Lower lobe of right lung (tissue), 2 donors: ENCODE data around the gene FBXW7. TPM values are rescaled to one million over a fixed set of nuclear protein-coding genes. Genes with fewer than 3 reads are reported as not detected.

Source experiments
- ATAC-seq, 2 donors: fragments of 200-7000 bp; cut with Tn5 transposase; one replicate each; pipeline ENCODE4 v1.9.1; 2020 to 2022; ENCODE audit warnings: mild to moderate bottlenecking in 2 of 2, moderate library complexity in 2 of 2
- DNase-seq: peaks from one replicate; pipeline ENCODE4 v3.0.0-alpha.2; 2020
- H3K27ac ChIP-seq: fragments of 200-600 bp; one replicate; pipeline ENCODE4 v1.8.0; 2022
- H3K27me3 ChIP-seq: fragments of 200-600 bp; one replicate; pipeline ENCODE4 v1.8.0; 2022; ENCODE audit warnings: low read depth
- H3K36me3 ChIP-seq: fragments of 200-600 bp; one replicate; pipeline ENCODE4 v1.8.0; 2022; ENCODE audit warnings: mild to moderate bottlenecking
- H3K4me1 ChIP-seq: fragments of 200-600 bp; one replicate; pipeline ENCODE4 v1.8.0; 2022
- H3K4me3 ChIP-seq: fragments of 200-600 bp; one replicate; pipeline ENCODE4 v1.8.0; 2022; ENCODE audit warnings: mild to moderate bottlenecking
- H3K9me3 ChIP-seq: fragments of 200-600 bp; one replicate; pipeline ENCODE4 v1.8.0; 2022
- intact Hi-C: fragments of 100-400 bp; cut with DNase I; formaldehyde crosslinking; loops from one replicate; pipeline ENCODE4 v1.11.0; 2022
- total RNA-seq: library from RNA; stranded (reverse); fragmentation: NEBNext Ultra II Directional; extraction: Animal tissue kit (Norgen Biotek cat#: 25700); gene quantifications from one replicate; pipeline ENCODE4 v1.2.1, GENCODE V29; 2021
- TF ChIP-seq, protein P1 (sequence below): fragments of 200-600 bp; IDR thresholded peaks from one replicate; pipeline ENCODE4 v1.8.0; 2022; ENCODE audit warnings: antibody characterized with exemption, mild to moderate bottlenecking
- donor health status: DM: no; HTN: yes; CAD: no; lungs with severe emphysema.

The FBXW7 gene
- total RNA-seq, 1 donor from 2014 or later, result 39.6 TPM

DNA sequence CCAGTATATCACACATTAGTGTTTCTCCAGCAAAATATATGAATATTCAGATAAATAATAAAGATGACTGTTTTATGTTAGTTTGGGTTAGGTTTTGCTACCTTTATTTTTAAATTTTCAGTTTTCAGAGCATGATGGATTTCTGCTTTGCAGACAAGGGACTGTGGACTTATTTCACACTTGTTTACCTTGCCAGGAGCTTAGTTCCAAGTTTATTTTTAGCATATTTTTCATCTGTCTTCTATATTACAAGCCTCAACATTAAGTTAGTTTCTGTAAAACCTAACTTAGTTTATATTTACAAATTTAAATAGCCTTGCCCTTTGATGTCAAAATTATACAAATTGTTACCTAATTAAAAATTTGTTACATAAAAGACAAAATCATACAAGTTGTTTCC, 163.4 kb downstream of the FBXW7 start:
- no peaks in the 10 kb centered on the region for H3K9me3 ChIP-seq
- H3K27ac ChIP-seq, result no peak overlapping the region
- no peaks in the 10 kb centered on the region for H3K27me3 ChIP-seq
- DNase-seq, result no peak
- intact Hi-C loops, result no loop called here
- H3K4me3 ChIP-seq, result no peak overlapping the region
- no peaks in the 10 kb centered on the region for H3K4me1 ChIP-seq
- no peaks in the 10 kb centered on the region for H3K36me3 ChIP-seq
- TF ChIP-seq, protein P1, sequence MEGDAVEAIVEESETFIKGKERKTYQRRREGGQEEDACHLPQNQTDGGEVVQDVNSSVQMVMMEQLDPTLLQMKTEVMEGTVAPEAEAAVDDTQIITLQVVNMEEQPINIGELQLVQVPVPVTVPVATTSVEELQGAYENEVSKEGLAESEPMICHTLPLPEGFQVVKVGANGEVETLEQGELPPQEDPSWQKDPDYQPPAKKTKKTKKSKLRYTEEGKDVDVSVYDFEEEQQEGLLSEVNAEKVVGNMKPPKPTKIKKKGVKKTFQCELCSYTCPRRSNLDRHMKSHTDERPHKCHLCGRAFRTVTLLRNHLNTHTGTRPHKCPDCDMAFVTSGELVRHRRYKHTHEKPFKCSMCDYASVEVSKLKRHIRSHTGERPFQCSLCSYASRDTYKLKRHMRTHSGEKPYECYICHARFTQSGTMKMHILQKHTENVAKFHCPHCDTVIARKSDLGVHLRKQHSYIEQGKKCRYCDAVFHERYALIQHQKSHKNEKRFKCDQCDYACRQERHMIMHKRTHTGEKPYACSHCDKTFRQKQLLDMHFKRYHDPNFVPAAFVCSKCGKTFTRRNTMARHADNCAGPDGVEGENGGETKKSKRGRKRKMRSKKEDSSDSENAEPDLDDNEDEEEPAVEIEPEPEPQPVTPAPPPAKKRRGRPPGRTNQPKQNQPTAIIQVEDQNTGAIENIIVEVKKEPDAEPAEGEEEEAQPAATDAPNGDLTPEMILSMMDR, result no peak
- no peak for ATAC-seq

DNA sequence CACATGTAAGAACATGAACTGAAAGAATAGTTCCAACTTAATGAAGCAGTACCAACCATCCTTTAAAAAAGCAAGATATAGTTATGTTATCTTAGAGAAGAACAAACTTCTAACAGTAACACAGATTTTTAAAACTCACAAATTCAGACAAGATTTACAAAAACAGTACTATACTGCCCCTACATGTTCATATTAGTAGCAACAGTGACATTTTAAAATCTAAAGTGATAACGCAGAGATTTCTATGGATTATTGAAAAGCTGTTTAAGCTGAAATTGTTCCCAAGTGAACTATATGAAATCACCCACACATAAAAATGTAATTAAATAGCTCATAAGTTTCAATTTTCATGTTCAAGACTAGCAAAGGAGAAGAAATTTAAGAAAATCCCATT, 166.0 kb downstream of the FBXW7 start:
- H3K27ac ChIP-seq, result no peak overlapping the region
- H3K27me3 ChIP-seq, result no peaks in the 10 kb centered on the region
- no peaks in the 10 kb centered on the region for H3K9me3 ChIP-seq
- H3K4me1 ChIP-seq, result no peaks in the 10 kb centered on the region
- TF ChIP-seq, protein P1, result peak; percentile 34
- no peaks in the 10 kb centered on the region for H3K36me3 ChIP-seq
- intact Hi-C loops, result no loop called here
- DNase-seq (no peak), ATAC-seq (no peak)
- no peak overlapping the region for H3K4me3 ChIP-seq

DNA sequence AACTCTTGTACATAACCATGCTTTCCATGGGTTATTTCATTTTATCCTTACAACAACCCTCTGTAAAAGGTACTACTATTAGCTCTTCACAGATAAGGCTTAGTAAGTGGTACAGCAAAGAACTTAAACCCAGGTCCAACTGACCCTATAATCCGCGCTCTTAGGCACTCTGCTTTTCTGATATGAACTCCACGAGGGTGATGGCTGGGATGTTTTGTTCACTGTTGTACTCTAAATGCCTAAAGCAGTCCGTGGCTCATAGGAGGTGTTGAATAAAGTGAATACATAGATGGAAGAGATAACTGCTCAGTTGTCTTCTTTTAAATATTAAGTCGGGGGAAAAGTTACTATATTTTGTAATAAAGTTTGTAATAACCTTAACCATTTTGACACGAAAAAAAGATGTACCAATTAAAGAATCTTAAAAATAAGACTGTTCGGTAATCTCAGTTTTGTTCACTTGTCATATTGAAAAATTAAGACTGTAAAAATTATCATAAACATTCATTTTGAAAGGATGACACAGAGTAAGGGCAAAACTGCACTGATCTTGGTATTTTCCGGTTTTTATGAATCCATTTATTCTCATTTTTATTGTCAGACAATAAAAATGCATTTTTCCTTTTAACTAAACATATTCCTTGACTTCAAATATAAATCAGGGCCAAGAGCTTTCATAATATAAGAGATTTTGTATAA, 166.5 kb downstream of the FBXW7 start:
- no peak for ATAC-seq
- intact Hi-C loops, result no loop called here

DNA sequence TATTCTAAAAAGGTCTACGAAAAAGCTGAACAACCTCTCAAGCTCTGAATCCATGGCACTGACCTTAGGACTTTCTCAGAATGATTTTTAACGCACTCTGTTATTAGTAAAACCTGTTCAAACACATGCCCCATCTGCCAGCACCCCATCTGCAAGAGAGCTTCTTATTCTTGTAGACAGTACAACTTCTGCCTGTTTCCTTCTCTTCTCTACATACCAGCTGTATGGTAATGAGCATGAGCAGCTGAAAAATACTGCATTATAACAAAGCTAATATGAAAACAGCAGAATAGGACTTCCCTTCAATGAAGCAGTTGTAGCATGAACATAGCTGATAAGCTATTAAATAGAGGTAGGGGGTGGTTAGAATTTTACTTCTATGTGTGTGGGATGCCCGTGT, 167.9 kb downstream of the FBXW7 start:
- H3K36me3 ChIP-seq, result no peaks in the 10 kb centered on the region
- H3K9me3 ChIP-seq, result no peaks in the 10 kb centered on the region
- no peaks in the 10 kb centered on the region for H3K4me1 ChIP-seq
- intact Hi-C loops, result no loop called here
- ATAC-seq, result no peak
- TF ChIP-seq, protein P1, result no peak
- DNase-seq, result no peak
- H3K27ac ChIP-seq, result no peak overlapping the region
- no peaks in the 10 kb centered on the region for H3K27me3 ChIP-seq
- H3K4me3 ChIP-seq, result no peak overlapping the region

More for the DNA sequence above, 166.5 kb downstream of the FBXW7 start:
- Histone ChIP-seq H3K36me3 (no peaks in the 10 kb centered on the region), H3K27ac (no peak overlapping the region), H3K4me1 (no peaks in the 10 kb centered on the region), H3K9me3 (no peaks in the 10 kb centered on the region), H3K27me3 (no peaks in the 10 kb centered on the region), H3K4me3 (no peak overlapping the region)
- TF ChIP-seq, protein P1, result no peak
- no peak for DNase-seq

DNA sequence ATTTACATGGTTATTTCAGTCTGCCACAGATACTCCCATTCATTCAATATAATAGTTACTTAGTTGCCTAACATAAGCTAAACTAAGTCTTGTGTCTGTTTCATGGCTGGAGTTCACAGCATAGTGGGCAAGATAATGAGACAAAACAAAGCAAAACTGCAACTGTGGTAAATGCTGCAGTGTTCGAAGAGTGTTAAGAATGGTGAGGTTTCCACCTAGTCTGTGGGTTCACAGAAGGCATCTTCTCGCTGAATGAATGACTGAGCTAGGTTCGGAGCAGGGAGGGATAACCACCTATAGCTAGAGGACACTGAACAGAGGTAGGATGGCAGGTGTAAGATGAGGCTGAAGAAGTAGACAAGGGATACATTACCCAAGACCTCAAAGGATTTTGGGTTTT, 171.0 kb downstream of the FBXW7 start:
- Histone ChIP-seq H3K4me1 (peaks cover 4% of the 10 kb centered on the region), H3K4me3 (no peak overlapping the region), H3K27ac (no peak overlapping the region), H3K9me3 (no peaks in the 10 kb centered on the region), H3K36me3 (no peaks in the 10 kb centered on the region), H3K27me3 (no peaks in the 10 kb centered on the region)
- TF ChIP-seq, protein P1, result no peak
- ATAC-seq (no peak), DNase-seq (no peak)
- intact Hi-C loops, result no loop called here
